Endometrial microvascular endothelial cells (primary cell): ENCODE data around the gene PUSL1. TPM values are rescaled to one million over a fixed set of nuclear protein-coding genes. Genes with fewer than 3 reads are reported as not detected.
"Not testable (repeated sequence)": the region's sequence is repeated elsewhere in the genome, so short reads cannot be mapped to it uniquely, and the experiment has no call there.

Experiments
- in situ Hi-C: cut with HindIII; loops from 2 replicates; pipeline ENCODE4 v1.10.0; 2017; ENCODE audit warnings: low sequenced_read_pairs, low pct_unique_long_range_greater_than_20kb; ENCODE audit errors: inconsistent ontology term
- total RNA-seq: library from RNA; depleted of rRNA; stranded (reverse); fragments of >200 nt; gene quantifications from one replicate; pipeline ENCODE4 v1.2.3, GENCODE V29; 2015; ENCODE audit errors: inconsistent ontology term

PUSL1 gene
- total RNA-seq, 1 donor from 2014 or later, result 21.4 TPM

GRCh38 chr1:1306070-1306660 is 2.2 kb upstream of the PUSL1 start:
- in situ Hi-C loops, result no loop called here

DNA sequence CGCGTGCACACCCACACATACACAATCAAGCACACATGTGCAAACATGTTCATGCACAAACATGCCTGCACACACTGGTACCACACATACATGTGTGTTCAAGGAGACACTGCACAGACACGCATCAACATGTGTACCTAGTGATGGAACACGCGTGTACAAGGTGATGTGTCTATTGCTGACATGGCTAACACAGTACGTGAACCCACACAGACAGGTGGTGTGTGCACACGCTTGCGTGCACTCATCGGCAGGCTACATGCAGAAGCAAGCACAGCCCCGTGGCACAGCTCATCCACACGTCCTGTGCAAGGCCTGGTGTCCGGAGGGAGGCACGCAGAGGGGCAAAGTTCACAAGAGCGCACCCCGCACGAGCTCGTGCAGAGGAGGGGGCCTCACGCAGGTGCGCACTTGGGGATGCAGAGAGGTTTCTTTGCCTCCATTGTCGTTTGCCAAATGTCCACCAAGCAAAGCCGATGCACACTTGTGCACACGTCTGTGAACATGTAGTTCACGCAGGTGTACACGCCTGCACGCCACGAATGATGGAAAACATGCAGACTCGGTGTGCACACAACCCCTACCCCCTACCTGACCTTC is 1.6 kb upstream of the PUSL1 start:
- in situ Hi-C loops, result no loop called here

- in situ Hi-C loops, result no loop called here
These were observed 1.0 kb upstream of the PUSL1 start for GRCh38 chr1:1307261-1307922.

DNA sequence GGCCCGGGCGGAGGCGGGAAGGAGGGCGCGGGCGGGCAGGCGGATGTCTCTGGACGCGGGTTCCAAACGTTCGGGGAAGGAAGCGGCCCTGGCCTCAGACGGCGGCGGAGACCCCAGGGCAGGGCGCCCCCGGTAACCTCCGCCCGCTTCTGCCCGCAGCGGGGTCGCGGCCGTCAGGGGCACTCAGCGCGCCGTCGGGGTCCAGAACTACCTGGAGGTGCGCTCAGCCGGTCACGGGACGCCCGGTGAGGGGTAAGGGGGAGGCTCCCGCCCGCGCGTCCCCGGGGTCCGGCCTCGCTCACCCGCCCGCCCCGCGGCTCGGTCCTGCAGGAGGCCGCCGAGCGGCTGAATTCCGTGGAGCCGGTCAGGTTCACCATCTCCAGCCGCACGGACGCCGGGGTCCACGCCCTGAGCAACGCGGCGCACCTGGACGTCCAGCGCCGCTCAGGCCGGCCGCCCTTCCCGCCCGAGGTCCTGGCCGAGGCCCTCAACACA is 406 bp downstream of the PUSL1 start:
- in situ Hi-C loops, result no loop called here

GRCh38 chr1:1309251-1310108 is 1.1 kb downstream of the PUSL1 start:
- in situ Hi-C loops, result no loop called here

DNA sequence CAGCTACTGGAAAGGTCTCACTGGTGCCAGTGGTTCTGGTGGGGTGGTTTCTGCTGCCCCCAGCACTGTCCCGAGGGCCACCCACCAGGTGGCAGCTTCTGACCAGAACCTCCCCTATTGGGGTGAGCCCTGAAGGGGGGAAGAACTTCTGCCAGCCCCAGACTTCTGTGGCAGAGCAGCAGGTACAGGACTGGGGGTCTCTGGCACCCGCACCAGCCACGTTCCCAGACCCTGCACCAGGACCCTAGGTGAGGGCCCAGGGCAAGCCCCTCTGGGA is 1.6 kb downstream of the PUSL1 start:
- in situ Hi-C loops, result no loop called here

- in situ Hi-C loops, result no loop called here
These were observed 2.2 kb downstream of the PUSL1 start for GRCh38 chr1:1310476-1311053.

GRCh38 chr1:1311107-1312104 is 3.0 kb downstream of the PUSL1 start:
- in situ Hi-C loops, result no loop called here

- in situ Hi-C loops, result no loop called here
These were observed 4.3 kb downstream of the PUSL1 start for GRCh38 chr1:1312450-1313314.

- in situ Hi-C loops, result no loop called here
These were observed 5.3 kb downstream of the PUSL1 start for GRCh38 chr1:1313500-1314236.

- in situ Hi-C loops, result no loop called here
These were observed 5.8 kb downstream of the PUSL1 start for GRCh38 chr1:1314237-1314586.

GRCh38 chr1:1314678-1315335 is 6.4 kb downstream of the PUSL1 start:
- in situ Hi-C loops, result no loop called here

GRCh38 chr1:1315435-1315954 is 7.1 kb downstream of the PUSL1 start:
- in situ Hi-C loops, result no loop called here

DNA sequence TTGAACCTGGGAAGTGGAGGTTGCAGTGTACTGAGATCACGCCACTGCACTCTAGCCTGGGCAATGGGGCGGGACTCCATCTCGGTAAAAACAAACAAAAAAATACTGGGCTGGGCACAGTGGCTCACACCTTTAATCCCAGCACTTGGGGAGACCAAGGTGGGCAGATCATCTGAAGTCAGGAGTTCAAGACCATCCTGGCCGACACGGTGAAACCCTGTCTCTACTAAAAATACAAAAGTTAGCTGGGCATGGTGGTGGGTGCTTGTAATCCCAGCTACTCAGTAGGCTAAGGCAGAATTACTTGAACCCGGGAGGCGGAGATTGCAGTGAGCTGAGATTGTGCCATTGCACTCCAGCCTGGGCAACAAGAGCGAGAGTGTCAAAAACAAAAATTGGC is 7.8 kb downstream of the PUSL1 start:
- in situ Hi-C loops, result not testable (repeated sequence)

GRCh38 chr1:1317420-1317819 is 9.0 kb downstream of the PUSL1 start:
- in situ Hi-C loops, result no loop called here

- in situ Hi-C loops, result no loop called here
These were observed 9.8 kb downstream of the PUSL1 start for GRCh38 chr1:1318131-1318652.
